K562 (cell line): ENCODE measurements around the gene CLSTN1. TPM values are rescaled to one million over a fixed set of nuclear protein-coding genes. Genes with fewer than 3 reads are reported as not detected.

ENCODE experiments used
- DDX20 ChIP-seq: fragments of 450-650 bp; IDR thresholded peaks from 2 replicates; pipeline ENCODE4 v1.6.1; 2016; ENCODE audit warnings: missing genetic modification characterization, low read depth, mild to moderate bottlenecking, missing compliant biosample characterization, moderate library complexity
- HDAC1 ChIP-seq, 2 experiments: fragments of 450-650 bp; IDR thresholded peaks; 2 replicates each; pipeline ENCODE4 v1.6.1; 2016 to 2017; ENCODE audit warnings: inconsistent platforms in 1 of 2, mild to moderate bottlenecking in 1 of 2, moderate library complexity in 1 of 2
- HIVEP1 ChIP-seq: fragments of 250-450 bp; sonication (Bioruptor Pico); IDR thresholded peaks from 2 replicates; pipeline ENCODE4 v1.4.0; 2020; ENCODE audit warnings: mild to moderate bottlenecking
- KAT8 ChIP-seq: fragments of 450-650 bp; IDR thresholded peaks from 2 replicates; pipeline ENCODE4 v1.6.1; 2016; ENCODE audit warnings: low read depth, mild to moderate bottlenecking
- KLF13 ChIP-seq: fragments of 450-650 bp; IDR thresholded peaks from 2 replicates; pipeline ENCODE4 v1.6.1; 2016; ENCODE audit warnings: missing genetic modification characterization, low read depth, mild to moderate bottlenecking, missing compliant biosample characterization, moderate library complexity, borderline replicate concordance
- MCM7 ChIP-seq, 2 experiments: fragments of 450-650 bp; IDR thresholded peaks; 2 replicates each; pipeline ENCODE4 v1.6.1; 2016 to 2018
- NEUROD1 ChIP-seq: fragments of 150-350 bp; IDR thresholded peaks from 2 replicates; pipeline ENCODE4 v1.6.1; 2014; ENCODE audit warnings: borderline replicate concordance, low read length, low read depth; ENCODE audit not compliant: partially characterized antibody
- SETDB1 ChIP-seq: IDR thresholded peaks from one replicate; pipeline ENCODE4 v1.6.1; 2012; ENCODE audit warnings: low read length, control low read depth, inconsistent platforms
- SRSF9 ChIP-seq: fragments of 200-400 bp; formaldehyde crosslinking; IDR thresholded peaks from 2 replicates; pipeline ENCODE4 v1.6.1; 2017; ENCODE audit warnings: low read depth, low read length, borderline replicate concordance
- ZNF253 ChIP-seq: fragments of 250-450 bp; sonication (Bioruptor Pico); conservative IDR thresholded peaks from 2 replicates; pipeline ENCODE4 v1.6.1; 2021; ENCODE audit warnings: mild to moderate bottlenecking
- ZNF707 ChIP-seq: fragments of 250-450 bp; sonication (Bioruptor Pico); conservative IDR thresholded peaks from 2 replicates; pipeline ENCODE4 v1.8.0; 2022; ENCODE audit warnings: inconsistent platforms, mild to moderate bottlenecking, moderate library complexity
- polyA plus RNA-seq, 8 experiments: library from polyadenylated mRNA; depleted of rRNA in 4 of 8; stranded (reverse) in 5 of 8; unstranded in 3 of 8; fragments of >200 nt; fragmentation: Nextera tagmentation in 2 of 8; fragmentation: Illumina TruSeq in 1 of 8; extraction: Ambion mirVana in 2 of 8; extraction: Trizol in 1 of 8; gene quantifications; 2 replicates each; pipeline versions ENCODE4 v1.2.1 to v1.2.3, GENCODE V29; 2011 to 2014; ENCODE audit warnings: inconsistent platforms in 1 of 8, missing spikeins in 1 of 8
- total RNA-seq, 7 experiments: library from RNA; depleted of rRNA in 6 of 7; stranded (reverse); fragments of >200 nt in 6 of 7; fragmentation: Illumina TruSeq in 2 of 7; extraction: Trizol in 2 of 7; gene quantifications; 2 replicates each; pipeline versions ENCODE4 v1.2.1 to v1.2.3, GENCODE V29; 2011 to 2021; ENCODE audit warnings: low replicate concordance in 1 of 7
- TF ChIP-seq, protein P1 (sequence below), 3 experiments: fragments of 200-800 bp in 1 of 3; fragments of 250-450 bp in 1 of 3; fragments of 450-650 bp in 1 of 3; sonication (Bioruptor Pico) in 1 of 3; sonication (Bioruptor generic) in 1 of 3; formaldehyde crosslinking in 1 of 3; IDR thresholded peaks; 2 replicates each; pipeline versions ENCODE4 v1.6.1 to v1.8.0; 2016 to 2022; ENCODE audit warnings: mild to moderate bottlenecking in 2 of 3, missing genetic modification characterization in 2 of 3, missing compliant biosample characterization in 1 of 3, moderate library complexity in 1 of 3
- TF ChIP-seq, protein P2 (sequence below): fragments of 450-650 bp; formaldehyde crosslinking; IDR thresholded peaks from 2 replicates; pipeline ENCODE4 v1.4.0; 2020; ENCODE audit warnings: mild to moderate bottlenecking, moderate library complexity

CLSTN1 gene
- total and polyA plus RNA-seq, 9 of the 15 experiments (the other 6 are each of a cell fraction or from before 2014, with no cell fraction given) = 1.1 to 32.5 (median 13.3) TPM

DNA sequence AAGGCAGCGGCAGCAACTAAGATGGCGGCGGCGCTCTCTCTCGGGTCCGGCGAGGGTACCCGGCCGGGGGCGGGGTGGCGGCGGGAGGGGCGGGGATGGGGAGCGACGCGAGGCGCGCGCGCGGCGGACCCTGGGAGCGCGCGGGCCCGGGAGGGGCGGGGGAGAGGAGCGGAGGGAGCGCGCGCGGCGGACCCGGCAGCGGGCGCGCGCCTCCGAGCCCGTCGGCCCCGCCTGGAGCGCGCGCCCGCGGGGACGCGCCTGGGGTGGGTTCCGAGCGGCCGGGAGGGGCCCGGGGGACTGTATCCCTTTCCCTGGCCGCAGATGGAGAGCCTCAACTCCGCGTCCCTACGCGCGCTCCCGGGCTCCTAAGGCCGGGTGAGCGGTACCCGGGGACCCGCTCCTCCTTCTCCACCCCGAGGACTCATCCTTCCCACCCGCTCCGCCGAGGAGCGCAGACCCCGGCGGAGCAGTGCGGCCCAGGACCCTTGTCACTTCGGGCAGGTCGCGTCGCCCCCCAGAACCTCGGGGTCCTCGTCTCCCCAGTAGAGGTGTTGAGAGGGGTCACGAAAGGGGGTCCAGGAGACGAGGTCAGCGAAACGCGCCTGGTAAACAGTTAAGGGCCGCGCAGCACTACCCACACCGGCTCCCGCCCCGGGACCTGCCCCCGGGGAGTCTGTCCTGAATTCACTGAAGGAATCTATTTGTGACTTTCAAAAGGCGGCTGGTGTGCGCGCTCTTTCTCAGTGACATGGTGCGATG lies at the start of gene CLSTN1 (continued):
- TF ChIP-seq, protein P1, sequence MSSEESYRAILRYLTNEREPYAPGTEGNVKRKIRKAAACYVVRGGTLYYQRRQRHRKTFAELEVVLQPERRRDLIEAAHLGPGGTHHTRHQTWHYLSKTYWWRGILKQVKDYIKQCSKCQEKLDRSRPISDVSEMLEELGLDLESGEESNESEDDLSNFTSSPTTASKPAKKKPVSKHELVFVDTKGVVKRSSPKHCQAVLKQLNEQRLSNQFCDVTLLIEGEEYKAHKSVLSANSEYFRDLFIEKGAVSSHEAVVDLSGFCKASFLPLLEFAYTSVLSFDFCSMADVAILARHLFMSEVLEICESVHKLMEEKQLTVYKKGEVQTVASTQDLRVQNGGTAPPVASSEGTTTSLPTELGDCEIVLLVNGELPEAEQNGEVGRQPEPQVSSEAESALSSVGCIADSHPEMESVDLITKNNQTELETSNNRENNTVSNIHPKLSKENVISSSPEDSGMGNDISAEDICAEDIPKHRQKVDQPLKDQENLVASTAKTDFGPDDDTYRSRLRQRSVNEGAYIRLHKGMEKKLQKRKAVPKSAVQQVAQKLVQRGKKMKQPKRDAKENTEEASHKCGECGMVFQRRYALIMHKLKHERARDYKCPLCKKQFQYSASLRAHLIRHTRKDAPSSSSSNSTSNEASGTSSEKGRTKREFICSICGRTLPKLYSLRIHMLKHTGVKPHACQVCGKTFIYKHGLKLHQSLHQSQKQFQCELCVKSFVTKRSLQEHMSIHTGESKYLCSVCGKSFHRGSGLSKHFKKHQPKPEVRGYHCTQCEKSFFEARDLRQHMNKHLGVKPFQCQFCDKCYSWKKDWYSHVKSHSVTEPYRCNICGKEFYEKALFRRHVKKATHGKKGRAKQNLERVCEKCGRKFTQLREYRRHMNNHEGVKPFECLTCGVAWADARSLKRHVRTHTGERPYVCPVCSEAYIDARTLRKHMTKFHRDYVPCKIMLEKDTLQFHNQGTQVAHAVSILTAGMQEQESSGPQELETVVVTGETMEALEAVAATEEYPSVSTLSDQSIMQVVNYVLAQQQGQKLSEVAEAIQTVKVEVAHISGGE (CRISPR knock-in tag; IDR thresholded peaks at IDR 0.05) = peak in 1 of 3 experiments; percentile 87; a peak in 2 of 6 replicates
- TF ChIP-seq ZNF253 = no peak
- TF ChIP-seq KLF13 (tag) = no peak
- TF ChIP-seq DDX20 (tag) = no peak
- TF ChIP-seq, protein P2, sequence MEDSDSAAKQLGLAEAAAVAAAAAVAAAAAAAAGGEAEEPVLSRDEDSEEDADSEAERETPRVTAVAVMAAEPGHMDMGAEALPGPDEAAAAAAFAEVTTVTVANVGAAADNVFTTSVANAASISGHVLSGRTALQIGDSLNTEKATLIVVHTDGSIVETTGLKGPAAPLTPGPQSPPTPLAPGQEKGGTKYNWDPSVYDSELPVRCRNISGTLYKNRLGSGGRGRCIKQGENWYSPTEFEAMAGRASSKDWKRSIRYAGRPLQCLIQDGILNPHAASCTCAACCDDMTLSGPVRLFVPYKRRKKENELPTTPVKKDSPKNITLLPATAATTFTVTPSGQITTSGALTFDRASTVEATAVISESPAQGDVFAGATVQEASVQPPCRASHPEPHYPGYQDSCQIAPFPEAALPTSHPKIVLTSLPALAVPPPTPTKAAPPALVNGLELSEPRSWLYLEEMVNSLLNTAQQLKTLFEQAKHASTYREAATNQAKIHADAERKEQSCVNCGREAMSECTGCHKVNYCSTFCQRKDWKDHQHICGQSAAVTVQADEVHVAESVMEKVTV (CRISPR knock-in tag) = no peak
- TF ChIP-seq ZNF707 = no peak
- no peak for TF ChIP-seq SETDB1
- no peak for TF ChIP-seq HIVEP1 (CRISPR knock-in tag)
- no peak for TF ChIP-seq MCM7 (IDR thresholded peaks at IDR 0.05)
- no peak for TF ChIP-seq KAT8
- no peak for TF ChIP-seq SRSF9
- TF ChIP-seq NEUROD1 = no peak
- no peak for TF ChIP-seq HDAC1 (IDR thresholded peaks at IDR 0.05)
